Cortex of kidney (tissue), 1 donor: ENCODE data around the gene HAPLN2.
"Not testable (repeated sequence)": the region's sequence is repeated elsewhere in the genome, so short reads cannot be mapped to it uniquely, and the experiment has no call there.

Experiments
- DNase-seq: peaks from one replicate; lab custom pipeline; 2025; lab: John Stamatoyannopoulos, UW

The HAPLN2 gene

GRCh38 chr1:156618853-156619581 lies at the start of gene HAPLN2:
HAPLN2 (plus strand) TSS chr1:156619415; CDS start chr1:156623491, 4,076 bp downstream.
- DNase-seq, result no peak

GRCh38 chr1:156571261-156571852 lies 47.9 kb upstream of the HAPLN2 start:
- no peak for DNase-seq

GRCh38 chr1:156571919-156572662 lies 47.1 kb upstream of the HAPLN2 start, which contains the start of gene IQGAP3:
IQGAP3 (minus strand) TSS chr1:156572565; CDS start chr1:156572529, 36 bp downstream.
- no peak for DNase-seq

GRCh38 chr1:156572663-156573018 lies 46.6 kb upstream of the HAPLN2 start:
- no peak for DNase-seq

- DNase-seq, result no peak
Observed at GRCh38 chr1:156574039-156574633, 45.1 kb upstream of the HAPLN2 start.

GRCh38 chr1:156577550-156577949 lies 41.7 kb upstream of the HAPLN2 start:
- DNase-seq, result no peak

- DNase-seq, result no peak
Observed at GRCh38 chr1:156578055-156578454, 41.2 kb upstream of the HAPLN2 start.

GRCh38 chr1:156579472-156579871 lies 39.7 kb upstream of the HAPLN2 start, which contains the start of gene TTC24:
TTC24 (plus strand) TSS chr1:156579723; CDS start chr1:156581365, 1,642 bp downstream.
- no peak for DNase-seq

GRCh38 chr1:156581661-156582387 lies 37.4 kb upstream of the HAPLN2 start:
- no peak for DNase-seq

- DNase-seq, result no peak
Observed at GRCh38 chr1:156582388-156583017, 36.7 kb upstream of the HAPLN2 start.

- no peak for DNase-seq
Observed at GRCh38 chr1:156583821-156584622, 35.2 kb upstream of the HAPLN2 start.

GRCh38 chr1:156584813-156585212 lies 34.4 kb upstream of the HAPLN2 start:
- DNase-seq, result no peak

GRCh38 chr1:156586323-156586722 lies 32.9 kb upstream of the HAPLN2 start:
- DNase-seq, result no peak

- no peak for DNase-seq
Observed at GRCh38 chr1:156586892-156587477, 32.2 kb upstream of the HAPLN2 start.

GRCh38 chr1:156587927-156588326 lies 31.3 kb upstream of the HAPLN2 start:
- DNase-seq, result not testable (repeated sequence)

- no peak for DNase-seq
Observed at GRCh38 chr1:156589546-156589945, 29.7 kb upstream of the HAPLN2 start.

- DNase-seq, result no peak
Observed at GRCh38 chr1:156590326-156591180, 28.7 kb upstream of the HAPLN2 start.

- no peak for DNase-seq
Observed at GRCh38 chr1:156591181-156591431, 28.1 kb upstream of the HAPLN2 start.

GRCh38 chr1:156591432-156592157 lies 27.6 kb upstream of the HAPLN2 start, which contains the start of gene NAXE:
NAXE (plus strand) TSS chr1:156591776; CDS start chr1:156591805, 29 bp downstream.
- DNase-seq, result no peak
